HS-5 (cell line): ENCODE data around the gene GLG1.
"Not testable (repeated sequence)": the region's sequence is repeated elsewhere in the genome, so short reads cannot be mapped to it uniquely, and the experiment has no call there.

Experiments
- DNase-seq: peaks from one replicate; pipeline ENCODE4 v3.0.0-alpha.2; 2012; ENCODE audit warnings: low read depth

Gene GLG1

GRCh38 chr16:74534650-74535049 is 72.3 kb downstream of the GLG1 start:
- DNase-seq = not testable (repeated sequence)

DNA sequence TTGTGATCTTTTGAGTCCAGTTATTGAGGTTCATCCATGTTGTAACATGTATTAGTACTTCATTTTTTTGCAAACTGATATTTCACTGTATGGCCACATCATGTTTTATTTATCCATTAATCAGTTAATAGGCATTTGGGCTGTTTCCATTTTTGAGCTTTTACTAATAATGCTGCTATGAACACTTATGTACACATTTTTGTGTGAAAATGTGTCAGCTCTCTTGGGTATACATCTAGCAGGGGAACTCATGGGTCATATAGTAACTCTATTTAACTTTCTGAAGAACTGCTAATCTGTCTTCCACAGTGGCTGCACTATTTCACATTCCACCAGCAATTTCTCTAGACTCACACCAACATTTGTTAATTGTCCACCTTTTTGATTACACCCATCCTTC is 82.0 kb downstream of the GLG1 start:
- DNase-seq = no peak

- DNase-seq = no peak
These were observed 82.8 kb downstream of the GLG1 start for GRCh38 chr16:74524117-74524516.

DNA sequence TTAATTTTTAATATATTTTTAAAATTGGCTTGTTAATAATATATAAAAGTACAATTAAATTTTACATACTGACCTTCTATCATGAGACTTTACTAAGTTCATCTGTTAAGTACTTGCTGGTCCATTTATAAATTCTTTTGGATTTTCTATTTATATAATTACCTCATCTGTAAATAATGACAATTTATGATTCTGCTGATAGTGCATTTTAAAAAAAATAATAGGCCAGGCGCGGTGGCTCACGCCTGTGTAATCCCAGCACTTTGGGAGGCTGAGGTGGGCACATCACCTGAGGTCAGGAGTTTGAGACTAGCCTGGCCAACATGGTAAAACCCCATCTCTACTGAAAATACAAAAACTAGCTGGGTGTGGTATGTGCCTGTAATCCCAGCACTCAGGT is 83.2 kb downstream of the GLG1 start:
- not testable (repeated sequence) for DNase-seq

GRCh38 chr16:74522160-74522559 is 84.8 kb downstream of the GLG1 start:
- DNase-seq = no peak

DNA sequence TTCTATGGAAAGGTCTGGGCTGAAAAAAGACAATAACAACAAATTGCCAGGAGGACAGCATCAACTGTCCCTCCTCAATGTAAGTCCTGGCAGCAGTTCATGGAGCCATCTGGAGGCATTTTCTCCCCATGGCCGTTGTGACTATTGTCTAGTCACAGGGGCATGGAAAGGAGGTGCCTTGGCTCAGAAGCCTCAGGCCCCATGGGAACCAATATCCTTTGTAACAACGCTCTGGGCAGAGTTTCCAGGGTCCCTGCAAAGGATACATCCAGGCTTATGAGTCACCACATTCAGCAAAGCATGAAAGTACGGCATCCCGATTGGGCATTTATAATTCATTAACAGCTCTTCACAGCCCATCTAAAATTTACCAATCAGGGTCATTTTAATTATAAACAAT is 85.2 kb downstream of the GLG1 start:
- DNase-seq = no peak

- not testable (repeated sequence) for DNase-seq
These were observed 88.0 kb downstream of the GLG1 start for GRCh38 chr16:74518934-74519333.

DNA sequence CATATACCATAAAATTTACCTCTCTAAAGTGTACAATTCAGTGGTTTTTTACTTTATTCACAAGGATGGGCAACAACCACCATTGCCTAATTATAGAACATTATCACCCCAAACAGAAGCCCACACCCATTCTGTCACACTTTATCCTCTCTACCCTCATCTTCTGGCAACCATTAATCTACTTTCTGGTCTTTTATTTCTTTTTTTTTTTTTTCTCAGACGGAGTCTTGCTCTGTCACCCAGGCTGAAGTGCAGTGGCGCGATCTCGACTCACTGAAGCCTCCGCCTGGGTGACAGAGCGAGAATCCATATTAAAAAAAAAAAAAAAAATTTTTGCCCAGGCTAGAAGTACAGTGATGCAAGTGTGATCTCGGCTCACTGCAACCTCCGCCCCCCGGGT is 95.0 kb downstream of the GLG1 start:
- DNase-seq = no peak

GRCh38 chr16:74505011-74505410 is 101.9 kb downstream of the GLG1 start:
- no peak for DNase-seq

GRCh38 chr16:74503412-74503811 is 103.5 kb downstream of the GLG1 start:
- DNase-seq = no peak

- DNase-seq = no peak
These were observed 105.1 kb downstream of the GLG1 start for GRCh38 chr16:74501484-74502478.

- DNase-seq = no peak
These were observed 106.0 kb downstream of the GLG1 start for GRCh38 chr16:74500907-74501306.

DNA sequence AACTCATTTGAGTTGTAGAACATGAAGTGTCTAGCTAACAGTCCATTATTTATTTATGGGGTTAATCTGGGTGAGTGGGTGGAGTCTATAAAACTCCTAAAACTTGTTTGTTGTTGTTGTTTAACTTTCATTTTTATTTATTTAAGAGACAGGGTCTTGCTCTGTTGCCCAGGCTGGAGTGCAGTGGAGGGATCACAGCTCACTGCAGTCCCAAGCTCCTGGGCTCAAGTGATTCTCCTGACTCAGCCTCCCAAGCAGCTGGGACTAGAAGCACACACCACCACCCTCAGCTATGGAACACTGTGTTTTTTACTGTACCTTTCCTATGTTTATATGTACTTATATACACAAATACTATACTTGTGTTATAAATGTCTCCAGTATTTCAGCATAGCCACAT is 107.8 kb downstream of the GLG1 start:
- no peak for DNase-seq

DNA sequence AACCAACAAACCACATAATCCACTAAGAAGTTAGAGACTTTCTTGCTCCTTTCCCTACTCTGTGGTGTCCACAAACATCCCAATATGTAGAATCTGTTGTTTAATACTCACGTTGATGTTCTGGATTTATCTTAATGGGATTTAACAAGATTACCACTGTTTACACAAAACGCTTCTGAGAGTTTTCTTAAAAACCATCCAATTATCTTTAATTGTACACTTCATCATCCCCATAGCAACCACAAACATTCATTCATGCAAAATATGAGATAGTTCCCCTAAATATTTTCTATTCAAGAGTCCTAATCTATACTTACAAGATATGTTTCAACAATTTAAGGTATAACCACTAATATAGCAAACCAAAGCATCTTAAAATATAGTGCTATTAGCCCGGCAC is 109.2 kb downstream of the GLG1 start:
- no peak for DNase-seq

DNA sequence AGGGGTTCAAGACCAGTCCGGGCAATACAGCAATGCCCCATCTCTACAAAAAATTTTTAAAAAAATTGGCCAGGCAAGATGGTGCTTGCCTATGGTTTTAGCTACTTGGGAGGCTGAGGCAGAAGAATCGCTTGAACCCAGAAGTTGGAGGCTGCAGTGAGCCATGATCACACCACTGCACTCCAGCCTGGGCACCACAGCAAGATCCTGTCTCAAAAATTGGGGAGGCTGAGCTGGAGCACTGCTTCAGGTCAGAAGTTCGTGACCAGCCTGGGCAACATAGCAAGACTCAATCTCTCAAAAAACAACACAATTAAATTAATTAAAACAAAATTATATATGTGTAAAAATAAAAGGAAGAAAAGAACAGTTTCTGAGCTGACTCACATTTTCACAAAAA is 110.9 kb downstream of the GLG1 start:
- DNase-seq = no peak

DNA sequence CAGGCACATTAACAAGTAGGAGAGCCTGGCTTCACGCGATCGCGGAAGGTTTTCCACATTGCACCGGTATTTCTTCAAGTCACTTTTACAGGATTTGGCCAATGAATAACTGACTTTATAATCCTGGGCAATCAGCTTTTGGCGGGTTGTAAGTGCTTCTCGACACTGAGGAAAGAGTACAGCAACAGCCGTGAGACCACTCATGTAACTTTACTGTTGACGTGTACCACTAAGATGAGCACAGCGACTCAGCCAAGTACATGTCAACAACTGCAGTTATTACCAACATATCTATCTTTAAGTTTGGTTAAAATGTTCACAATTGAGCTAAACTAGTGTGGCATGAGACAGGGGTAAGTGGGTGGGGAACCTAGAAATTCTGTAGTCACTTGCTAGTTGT is 113.9 kb downstream of the GLG1 start:
- no peak for DNase-seq

DNA sequence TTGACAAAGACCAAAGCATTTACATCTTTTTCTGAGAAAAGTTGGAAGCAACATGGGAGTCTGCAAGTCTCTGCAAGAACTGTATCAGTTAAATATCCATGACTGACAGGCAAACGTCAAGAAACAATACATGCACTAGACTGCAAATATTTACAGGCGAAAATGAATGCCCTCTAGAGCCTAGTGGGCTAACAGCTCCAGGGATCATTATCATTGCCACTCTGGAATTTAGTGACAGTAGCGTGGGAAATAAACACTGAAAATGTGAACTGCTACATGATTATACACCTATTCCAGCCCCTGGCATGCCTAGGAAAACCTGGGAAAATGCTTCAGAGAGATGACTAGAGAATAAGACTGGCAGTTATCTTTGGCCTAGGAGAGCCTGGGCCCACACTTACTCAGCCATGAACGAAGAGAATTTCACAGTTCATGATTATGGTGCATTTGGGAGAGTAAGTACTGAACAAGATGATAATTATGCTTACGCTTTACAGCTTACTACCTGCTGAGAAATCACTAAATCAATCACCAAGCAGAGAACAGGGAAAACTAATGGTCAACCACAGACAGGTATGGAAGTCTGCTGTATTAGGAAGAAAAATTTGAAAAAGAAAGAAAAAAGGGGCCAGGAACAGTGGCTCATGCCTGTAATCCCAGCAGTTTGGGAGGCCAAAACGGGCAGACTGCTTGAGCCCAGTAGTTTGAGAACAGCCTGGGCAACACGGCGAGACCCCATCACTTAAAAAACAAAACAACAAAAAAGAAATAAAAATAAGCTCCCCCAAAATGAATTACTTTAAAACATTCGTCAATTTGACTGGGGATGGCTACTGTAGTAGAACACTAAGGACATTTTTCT is 119.0 kb downstream of the GLG1 start:
- DNase-seq = no peak

DNA sequence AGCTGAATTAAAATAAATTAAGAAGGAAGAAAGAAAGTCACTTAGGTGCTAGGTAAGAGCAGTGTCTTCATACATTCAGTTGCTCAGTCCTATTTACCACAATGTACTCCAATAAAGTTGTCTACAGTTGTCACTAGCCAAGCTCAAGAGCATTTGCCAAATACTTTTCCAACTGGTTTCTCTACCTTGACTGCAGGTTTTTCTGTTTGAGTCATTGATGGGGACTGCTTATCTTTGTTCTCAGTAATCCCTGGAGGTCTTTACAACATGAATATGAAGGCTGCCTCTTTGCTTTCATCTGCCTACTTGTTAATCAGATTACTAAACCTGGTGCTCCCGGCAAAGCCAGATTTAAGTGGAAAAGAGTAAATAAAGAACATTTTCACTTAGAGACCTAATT is 121.0 kb downstream of the GLG1 start:
- no peak for DNase-seq

GRCh38 chr16:74480150-74481029 is 126.5 kb downstream of the GLG1 start:
- no peak for DNase-seq

DNA sequence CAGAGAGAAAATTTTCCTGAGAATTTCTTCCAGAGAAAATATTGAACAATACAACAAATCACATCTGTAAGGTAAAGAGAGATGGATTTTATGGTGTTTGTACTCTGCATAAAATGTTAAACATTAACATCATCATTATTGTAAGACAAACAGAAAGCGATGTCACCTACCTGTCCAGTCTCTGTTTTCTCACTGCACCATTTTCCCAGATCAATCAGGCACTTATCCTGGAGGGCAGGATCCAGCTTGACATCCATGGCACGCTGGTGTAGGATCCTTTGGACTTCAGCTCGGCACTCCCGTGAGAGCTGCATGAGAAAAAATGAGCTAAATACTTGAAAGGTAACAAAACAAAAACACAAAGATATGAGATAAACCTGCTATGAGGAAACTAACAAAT is 129.7 kb downstream of the GLG1 start:
- no peak for DNase-seq

- no peak for DNase-seq
These were observed 132.5 kb downstream of the GLG1 start for GRCh38 chr16:74474416-74474815.

- no peak for DNase-seq
These were observed 134.4 kb downstream of the GLG1 start for GRCh38 chr16:74472540-74472939.
